DND-41 (cell line): ENCODE results near the gene ANKMY1.
"Not testable (repeated sequence)": the region's sequence is repeated elsewhere in the genome, so short reads cannot be mapped to it uniquely, and the experiment has no call there.

Source experiments
- ATAC-seq: fragments of 200-7000 bp; cut with Tn5 transposase; 3 replicates; pipeline ENCODE4 v1.9.1; 2021; ENCODE audit warnings: low read depth; ENCODE audit not compliant: insufficient read depth
- DNase-seq: peaks from one replicate; pipeline ENCODE4 v3.0.0-alpha.2; 2020
- H2AFZ ChIP-seq: 2 replicates; pipeline ENCODE4 v1.6.0; 2012; ENCODE audit warnings: low read depth, low read length
- H3K27ac ChIP-seq: 2 replicates; pipeline ENCODE4 v1.5.1; 2012; ENCODE audit warnings: low read length, inconsistent platforms
- H3K27me3 ChIP-seq: fragments of 200-600 bp; sonication (generic); 2 replicates; pipeline ENCODE4 v1.6.0; 2012; ENCODE audit warnings: low read length, mild to moderate bottlenecking, inconsistent platforms; ENCODE audit not compliant: insufficient read depth, poor library complexity
- H3K36me3 ChIP-seq: 2 replicates; pipeline ENCODE4 v1.5.1; 2012; ENCODE audit warnings: low read length, inconsistent platforms; ENCODE audit not compliant: insufficient read depth
- H3K4me1 ChIP-seq: 2 replicates; pipeline ENCODE4 v1.5.1; 2012; ENCODE audit warnings: mild to moderate bottlenecking, low read length; ENCODE audit not compliant: insufficient read depth
- H3K4me2 ChIP-seq: 2 replicates; pipeline ENCODE4 v1.6.0; 2012; ENCODE audit warnings: mild to moderate bottlenecking, moderate library complexity, low read length, inconsistent platforms; ENCODE audit not compliant: insufficient read depth
- H3K4me3 ChIP-seq, 2 experiments: fragments of 200-600 bp in 1 of 2; shearing (Covaris generic) in 1 of 2; 2 replicates each; pipeline ENCODE4 v1.5.1; 2012 to 2016; ENCODE audit warnings: inconsistent platforms in 2 of 2, low read length in 2 of 2, mild to moderate bottlenecking in 2 of 2, low read depth in 1 of 2, moderate library complexity in 1 of 2
- H3K79me2 ChIP-seq: 2 replicates; pipeline ENCODE4 v1.6.0; 2012; ENCODE audit warnings: low read length, inconsistent platforms; ENCODE audit not compliant: insufficient read depth
- H3K9ac ChIP-seq: 2 replicates; pipeline ENCODE4 v1.6.0; 2012; ENCODE audit warnings: low read depth, mild to moderate bottlenecking, inconsistent platforms, low read length, moderate library complexity
- H3K9me3 ChIP-seq: 2 replicates; pipeline ENCODE4 v1.5.1; 2012; ENCODE audit warnings: low read length, moderate library complexity, mild to moderate bottlenecking, inconsistent platforms; ENCODE audit not compliant: insufficient read depth, severe bottlenecking
- H4K20me1 ChIP-seq: 2 replicates; pipeline ENCODE4 v1.6.0; 2012; ENCODE audit warnings: low read length; ENCODE audit not compliant: insufficient read depth
- EZH2 ChIP-seq: IDR thresholded peaks from 3 replicates; pipeline ENCODE4 v1.6.1; 2012; ENCODE audit warnings: borderline replicate concordance, low read depth, mild to moderate bottlenecking, moderate library complexity, low read length, inconsistent platforms; ENCODE audit not compliant: severe bottlenecking
- TF ChIP-seq, protein P1 (sequence below): IDR thresholded peaks from 2 replicates; pipeline ENCODE4 v1.5.1; 2012; ENCODE audit warnings: borderline replicate concordance, low read length, moderate library complexity, mild to moderate bottlenecking; ENCODE audit not compliant: poor library complexity, severe bottlenecking; ENCODE audit errors: extremely low read depth

Gene ANKMY1

DNA sequence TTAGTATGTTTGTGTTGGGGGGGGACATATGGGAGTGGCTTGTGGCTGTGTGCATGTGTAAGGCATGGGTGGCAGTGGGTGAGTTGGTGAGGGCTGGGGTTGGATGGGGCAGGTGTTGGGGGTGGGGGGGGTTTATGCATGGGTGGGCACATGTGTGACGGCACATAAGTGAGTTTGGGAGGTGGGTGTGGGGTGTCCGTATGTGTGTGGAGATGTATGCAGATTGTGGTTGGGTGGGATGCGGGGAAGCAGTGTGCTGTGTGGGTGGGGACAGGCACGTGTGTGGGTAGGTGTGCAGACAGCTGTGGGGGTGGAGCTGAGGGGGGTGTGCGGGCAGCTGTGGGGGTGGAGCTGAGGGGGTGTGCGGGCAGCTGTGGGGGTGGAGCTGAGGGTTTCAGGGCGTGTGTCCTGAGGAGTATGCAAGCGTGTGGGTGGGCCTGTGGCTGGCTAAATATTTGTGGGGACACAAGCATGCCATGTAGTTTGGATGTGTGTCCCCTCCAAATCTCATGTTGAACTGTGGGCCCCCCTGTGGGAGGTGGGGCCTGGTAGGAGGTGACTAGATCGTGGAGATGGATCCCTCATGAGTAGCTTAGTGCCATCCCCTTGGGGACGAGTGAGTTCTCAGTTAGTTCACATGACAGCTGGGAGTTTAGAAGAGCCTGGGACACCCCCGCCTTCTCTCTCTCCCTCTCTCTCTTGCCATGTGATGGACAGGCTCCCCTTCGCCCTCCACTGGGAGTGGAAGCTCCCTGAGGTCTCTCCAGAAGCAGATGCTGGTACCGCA, 59.4 kb downstream of the ANKMY1 start:
- Histone ChIP-seq H3K4me2 (no peak overlapping the region), H3K27ac (no peak overlapping the region), H3K9ac (no peak overlapping the region), H2AFZ (no peak overlapping the region), H3K4me3 (no peak overlapping the region), H4K20me1 (no peaks in the 10 kb centered on the region; the same call in 1 of the 2 replicates), H3K9me3 (peaks cover 6% of the 10 kb centered on the region), H3K36me3 (peaks cover 69% of the 10 kb centered on the region), H3K4me1 (no peaks in the 10 kb centered on the region), H3K27me3 (no peaks in the 10 kb centered on the region), H3K79me2 (no peaks in the 10 kb centered on the region)
- no peak; the same call in 2 of the 3 replicates for ATAC-seq
- TF ChIP-seq, protein P1, sequence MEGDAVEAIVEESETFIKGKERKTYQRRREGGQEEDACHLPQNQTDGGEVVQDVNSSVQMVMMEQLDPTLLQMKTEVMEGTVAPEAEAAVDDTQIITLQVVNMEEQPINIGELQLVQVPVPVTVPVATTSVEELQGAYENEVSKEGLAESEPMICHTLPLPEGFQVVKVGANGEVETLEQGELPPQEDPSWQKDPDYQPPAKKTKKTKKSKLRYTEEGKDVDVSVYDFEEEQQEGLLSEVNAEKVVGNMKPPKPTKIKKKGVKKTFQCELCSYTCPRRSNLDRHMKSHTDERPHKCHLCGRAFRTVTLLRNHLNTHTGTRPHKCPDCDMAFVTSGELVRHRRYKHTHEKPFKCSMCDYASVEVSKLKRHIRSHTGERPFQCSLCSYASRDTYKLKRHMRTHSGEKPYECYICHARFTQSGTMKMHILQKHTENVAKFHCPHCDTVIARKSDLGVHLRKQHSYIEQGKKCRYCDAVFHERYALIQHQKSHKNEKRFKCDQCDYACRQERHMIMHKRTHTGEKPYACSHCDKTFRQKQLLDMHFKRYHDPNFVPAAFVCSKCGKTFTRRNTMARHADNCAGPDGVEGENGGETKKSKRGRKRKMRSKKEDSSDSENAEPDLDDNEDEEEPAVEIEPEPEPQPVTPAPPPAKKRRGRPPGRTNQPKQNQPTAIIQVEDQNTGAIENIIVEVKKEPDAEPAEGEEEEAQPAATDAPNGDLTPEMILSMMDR = no peak
- TF ChIP-seq EZH2 = no peak
- DNase-seq = no peak

DNA sequence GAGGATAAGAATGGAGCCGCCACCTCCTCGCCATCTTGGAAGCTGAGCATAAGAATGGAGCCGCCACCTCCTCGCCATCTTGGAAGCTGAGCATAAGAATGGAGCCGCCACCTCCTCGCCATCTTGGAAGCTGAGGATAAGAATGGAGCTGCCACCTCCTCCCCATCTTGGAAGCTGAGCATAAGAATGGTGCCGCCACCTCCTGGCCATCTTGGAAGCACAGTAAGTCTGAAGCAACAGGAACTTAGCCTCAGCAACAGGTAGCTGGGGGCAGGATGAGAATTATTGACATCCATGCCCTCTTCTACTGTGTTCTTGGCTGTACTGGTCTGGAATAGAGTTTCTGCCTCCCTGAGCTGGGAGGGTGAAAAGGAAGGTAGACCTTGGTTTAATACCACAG, 60.7 kb downstream of the ANKMY1 start:
- DNase-seq, H3K4me1 ChIP-seq, H3K4me3 ChIP-seq, H3K79me2 ChIP-seq, ATAC-seq, H4K20me1 ChIP-seq, H2AFZ ChIP-seq, H3K9ac ChIP-seq, H3K27ac ChIP-seq, H3K27me3 ChIP-seq, H3K4me2 ChIP-seq: not testable (repeated sequence)
- Histone ChIP-seq H3K9me3 (peaks cover 13% of the 10 kb centered on the region), H3K36me3 (peaks cover 66% of the 10 kb centered on the region)
- TF ChIP-seq, protein P1 = peak; percentile 41

DNA sequence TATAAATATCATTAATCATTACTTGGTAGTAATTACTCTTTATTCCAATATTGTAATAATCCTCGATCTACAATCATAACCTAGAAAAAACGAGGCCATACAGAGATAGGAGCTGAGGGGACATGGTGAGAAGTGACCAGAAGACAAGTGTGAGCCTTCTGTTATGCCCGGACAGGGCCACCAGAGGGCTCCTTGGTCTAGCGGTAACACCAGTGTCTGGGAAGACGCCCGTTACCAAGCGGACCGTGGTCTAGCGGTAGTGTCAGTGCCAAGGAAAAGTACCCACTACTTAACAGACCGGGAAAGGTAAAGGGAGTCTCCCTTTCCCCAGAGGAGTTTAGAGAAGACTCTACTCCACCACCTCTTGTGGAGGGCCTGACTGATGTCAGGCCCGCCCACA, 62.8 kb downstream of the ANKMY1 start:
- H4K20me1 ChIP-seq, H2AFZ ChIP-seq, DNase-seq, H3K27me3 ChIP-seq, ATAC-seq, H3K4me3 ChIP-seq, H3K27ac ChIP-seq, H3K4me2 ChIP-seq, H3K9ac ChIP-seq, H3K79me2 ChIP-seq, H3K4me1 ChIP-seq: not testable (repeated sequence)
- peaks cover 25% of the 10 kb centered on the region for H3K9me3 ChIP-seq
- H3K36me3 ChIP-seq = peaks cover 49% of the 10 kb centered on the region

DNA sequence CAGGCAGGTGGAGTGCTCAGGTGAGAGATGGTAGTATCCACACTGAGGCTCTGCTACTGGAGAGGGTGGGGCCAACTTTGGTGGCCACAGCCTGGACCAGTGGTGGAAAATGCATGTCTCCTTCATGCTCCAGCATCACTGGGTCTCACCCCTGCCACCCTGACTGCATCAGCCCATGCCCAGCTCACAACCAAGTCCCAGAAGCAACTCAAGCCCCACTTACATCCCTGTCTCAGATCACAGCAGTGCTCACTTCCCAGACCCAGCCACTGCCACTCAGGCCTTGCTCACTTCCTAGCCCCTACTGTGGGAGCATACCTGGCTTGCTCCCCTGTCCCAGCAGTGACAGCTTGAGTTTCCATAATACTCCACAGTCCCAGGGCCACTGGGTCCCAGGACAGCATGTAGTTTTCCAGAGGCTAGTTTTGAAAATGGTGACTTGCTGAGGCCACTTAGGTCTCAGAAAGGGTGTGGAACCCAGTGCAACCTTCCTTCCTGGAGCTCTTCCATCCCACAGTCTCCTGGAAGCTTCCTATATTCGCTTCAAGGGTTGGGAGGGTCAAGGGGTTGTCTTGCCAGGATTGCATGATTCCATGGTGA, 63.5 kb downstream of the ANKMY1 start:
- no peaks in the 10 kb centered on the region for H3K4me1 ChIP-seq
- peaks cover 29% of the 10 kb centered on the region for H3K9me3 ChIP-seq
- no peak for ATAC-seq
- no peak overlapping the region for H2AFZ ChIP-seq
- H3K4me2 ChIP-seq = no peak overlapping the region
- TF ChIP-seq, protein P1 = no peak
- no peak for TF ChIP-seq EZH2
- no peak overlapping the region for H3K9ac ChIP-seq
- no peaks in the 10 kb centered on the region for H3K27me3 ChIP-seq
- H3K36me3 ChIP-seq = peaks cover 43% of the 10 kb centered on the region
- no peaks in the 10 kb centered on the region for H4K20me1 ChIP-seq
- no peak overlapping the region for H3K27ac ChIP-seq
- no peak for DNase-seq
- no peaks in the 10 kb centered on the region for H3K79me2 ChIP-seq
- H3K4me3 ChIP-seq = no peak overlapping the region
